Measurements from ENCODE around the gene MGRN1. TPM values are rescaled to one million over a fixed set of nuclear protein-coding genes. Genes with fewer than 3 reads are reported as not detected.

Gene MGRN1
- 40.6 and 41.3 TPM in 2 replicates for total RNA-seq

GRCh38 chr16:4624015-4624826 lies at the start of gene MGRN1:
Gene MGRN1, plus strand, starts transcription at chr16:4624826. Its CDS starts 135 bp downstream, at chr16:4624961.
- DNase-seq (ENCODE audit: low read depth) = peak; percentile 90
- H3K4me3 ChIP-seq (ENCODE audit: low read depth, low read length) = peak within 1 kb of the TSS; percentile 85
- TF ChIP-seq, protein P1, sequence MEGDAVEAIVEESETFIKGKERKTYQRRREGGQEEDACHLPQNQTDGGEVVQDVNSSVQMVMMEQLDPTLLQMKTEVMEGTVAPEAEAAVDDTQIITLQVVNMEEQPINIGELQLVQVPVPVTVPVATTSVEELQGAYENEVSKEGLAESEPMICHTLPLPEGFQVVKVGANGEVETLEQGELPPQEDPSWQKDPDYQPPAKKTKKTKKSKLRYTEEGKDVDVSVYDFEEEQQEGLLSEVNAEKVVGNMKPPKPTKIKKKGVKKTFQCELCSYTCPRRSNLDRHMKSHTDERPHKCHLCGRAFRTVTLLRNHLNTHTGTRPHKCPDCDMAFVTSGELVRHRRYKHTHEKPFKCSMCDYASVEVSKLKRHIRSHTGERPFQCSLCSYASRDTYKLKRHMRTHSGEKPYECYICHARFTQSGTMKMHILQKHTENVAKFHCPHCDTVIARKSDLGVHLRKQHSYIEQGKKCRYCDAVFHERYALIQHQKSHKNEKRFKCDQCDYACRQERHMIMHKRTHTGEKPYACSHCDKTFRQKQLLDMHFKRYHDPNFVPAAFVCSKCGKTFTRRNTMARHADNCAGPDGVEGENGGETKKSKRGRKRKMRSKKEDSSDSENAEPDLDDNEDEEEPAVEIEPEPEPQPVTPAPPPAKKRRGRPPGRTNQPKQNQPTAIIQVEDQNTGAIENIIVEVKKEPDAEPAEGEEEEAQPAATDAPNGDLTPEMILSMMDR (conservative IDR thresholded peaks at IDR 0.05; ENCODE audit: low read depth, low read length) = peak; percentile 97

- TF ChIP-seq, protein P1 (conservative IDR thresholded peaks at IDR 0.05; ENCODE audit: low read depth, low read length) = peak; percentile 18
- DNase-seq (ENCODE audit: low read depth) = no peak
Measured at GRCh38 chr16:4574919-4575705, 49.5 kb upstream of the MGRN1 start.

GRCh38 chr16:4576008-4576407 lies 48.6 kb upstream of the MGRN1 start:
- TF ChIP-seq, protein P1 (conservative IDR thresholded peaks at IDR 0.05; ENCODE audit: low read depth, low read length) = no peak
- H3K4me3 ChIP-seq (ENCODE audit: low read depth, low read length) = no peak overlapping the region
- no peak for DNase-seq (ENCODE audit: low read depth)

More at GRCh38 chr16:4574919-4575705, 49.5 kb upstream of the MGRN1 start:
- H3K4me3 ChIP-seq (ENCODE audit: low read depth, low read length) = no peak overlapping the region

DNA sequence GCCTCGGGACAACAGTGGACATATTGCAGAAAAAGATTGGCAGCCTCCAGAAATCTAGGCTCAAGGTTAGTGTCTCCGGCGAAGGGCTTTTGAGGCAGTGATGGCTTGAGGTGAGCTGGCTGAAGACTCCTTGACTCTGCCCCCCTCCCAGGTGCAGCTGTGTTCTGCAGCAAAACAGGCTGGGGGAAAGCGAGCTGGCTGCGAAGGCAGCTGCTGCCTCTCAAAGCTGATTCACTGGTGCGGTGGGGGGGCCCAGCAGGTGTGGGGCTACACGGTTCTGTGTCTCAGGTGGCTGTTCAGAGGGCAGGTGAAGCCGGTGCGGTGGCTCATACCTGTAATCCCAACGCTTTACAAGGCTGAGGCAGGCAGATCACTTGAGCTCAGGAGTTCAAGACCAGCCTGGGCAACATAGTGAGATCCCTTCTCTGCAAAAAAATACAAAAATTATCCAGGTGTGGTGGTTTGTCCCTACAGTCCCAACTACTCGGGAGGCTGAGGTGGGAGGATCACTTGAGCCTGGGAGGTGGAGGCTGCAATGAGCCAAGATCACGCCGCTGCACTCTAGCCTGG lies 45.6 kb upstream of the MGRN1 start:
- DNase-seq (ENCODE audit: low read depth) = no peak
- TF ChIP-seq, protein P1 (conservative IDR thresholded peaks at IDR 0.05; ENCODE audit: low read depth, low read length) = no peak
- no peak overlapping the region for H3K4me3 ChIP-seq (ENCODE audit: low read depth, low read length)

DNA sequence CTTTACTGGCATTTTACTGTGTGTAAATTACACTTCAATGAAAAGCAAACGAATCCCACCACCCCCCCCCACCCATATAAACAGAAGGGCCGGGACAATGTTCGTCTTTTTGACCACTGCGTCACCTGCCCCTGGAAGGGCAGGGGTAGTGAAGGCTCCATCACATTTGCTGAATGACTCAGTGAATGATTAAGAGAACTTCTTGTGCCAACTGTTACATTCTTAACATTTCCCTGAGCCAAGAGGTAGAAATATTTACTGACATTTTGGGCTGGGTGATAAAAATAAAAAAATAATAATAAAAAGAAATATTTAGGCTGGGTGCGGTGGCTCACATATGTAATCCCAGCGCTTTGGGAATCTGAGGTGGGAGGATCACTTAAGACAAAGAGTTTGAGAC lies 44.4 kb upstream of the MGRN1 start:
- TF ChIP-seq, protein P1 (conservative IDR thresholded peaks at IDR 0.05; ENCODE audit: low read depth, low read length) = no peak
- H3K4me3 ChIP-seq (ENCODE audit: low read depth, low read length) = no peak overlapping the region
- no peak for DNase-seq (ENCODE audit: low read depth)

GRCh38 chr16:4583906-4584305 lies 40.7 kb upstream of the MGRN1 start:
- no peak for DNase-seq (ENCODE audit: low read depth)
- TF ChIP-seq, protein P1 (conservative IDR thresholded peaks at IDR 0.05; ENCODE audit: low read depth, low read length) = no peak

More at GRCh38 chr16:4583906-4584305, 40.7 kb upstream of the MGRN1 start:
- H3K4me3 ChIP-seq (ENCODE audit: low read depth, low read length) = no peak overlapping the region

Measured in epithelial cell of proximal tubule (primary cell).